GM12872 (cell line): ENCODE data around the gene EFCAB5.

Source experiments
- CTCF ChIP-seq: IDR thresholded peaks from 3 replicates; pipeline ENCODE4 v1.5.1; 2011; ENCODE audit warnings: low read depth, mild to moderate bottlenecking, low read length, moderate library complexity; ENCODE audit not compliant: insufficient read depth

The EFCAB5 gene

GRCh38 chr17:30041551-30041950, 100.1 kb downstream of the EFCAB5 start:
- no peak for TF ChIP-seq CTCF

- TF ChIP-seq CTCF = no peak
Observed at GRCh38 chr17:30062372-30062771, 120.9 kb downstream of the EFCAB5 start.

- no peak for TF ChIP-seq CTCF
Observed at GRCh38 chr17:30064738-30065137, 123.3 kb downstream of the EFCAB5 start.

- TF ChIP-seq CTCF = no peak
Observed at GRCh38 chr17:30068465-30068864, 127.0 kb downstream of the EFCAB5 start.

- no peak for TF ChIP-seq CTCF
Observed at GRCh38 chr17:30074254-30074653, 132.8 kb downstream of the EFCAB5 start.

GRCh38 chr17:30074730-30075129, 133.3 kb downstream of the EFCAB5 start:
- TF ChIP-seq CTCF = no peak

GRCh38 chr17:30082773-30083172, 141.3 kb downstream of the EFCAB5 start:
- no peak for TF ChIP-seq CTCF

GRCh38 chr17:30084788-30085187, 143.4 kb downstream of the EFCAB5 start:
- TF ChIP-seq CTCF = no peak
